PC-3 (cell line): ENCODE results near the gene VILL.

ENCODE experiments used
- CTCF ChIP-seq: fragments of 300-600 bp; sonication (generic); conservative IDR thresholded peaks from 2 replicates; pipeline ENCODE4 v1.5.1; 2017; ENCODE audit warnings: antibody characterized with exemption, low read depth, mild to moderate bottlenecking, low read length
- EZH2 ChIP-seq: fragments of 300-600 bp; sonication (generic); IDR thresholded peaks from one replicate; pipeline ENCODE4 v1.6.1; 2017; ENCODE audit warnings: antibody characterized with exemption, mild to moderate bottlenecking, low read length; ENCODE audit not compliant: unreplicated experiment
- EZH2phosphoT487 ChIP-seq: fragments of 300-600 bp; sonication (generic); IDR thresholded peaks from 2 replicates; pipeline ENCODE4 v1.6.1; 2018; ENCODE audit warnings: mild to moderate bottlenecking, antibody characterized with exemption, low read length, borderline replicate concordance

GRCh38 chr3:37970802-37971201 is 19.8 kb upstream of the VILL start:
- TF ChIP-seq CTCF (no peak), EZH2 (no peak), EZH2phosphoT487 (no peak)
